ENCODE data around the gene ACSS3. TPM values are rescaled to one million over a fixed set of nuclear protein-coding genes. Genes with fewer than 3 reads are reported as not detected.
A peak's percentile ranks its signal among the peaks of the same experiment; 100 is the strongest.

ACSS3 gene
- total RNA-seq, 1 donor from 2014 or later = 15.7 TPM

GRCh38 chr12:81257947-81258551 is 180.2 kb downstream of the ACSS3 start:
- no peak for DNase-seq (ENCODE audit: low read depth, low spot score)
- no peak overlapping the region for H3K4me3 Mint-ChIP-seq
- peak; percentile 77 for TF ChIP-seq CTCF (conservative IDR thresholded peaks at IDR 0.05)
- H3K27me3 Mint-ChIP-seq (ENCODE audit: low read depth) = no peaks in the 10 kb centered on the region
- no peak overlapping the region for H3K27ac Mint-ChIP-seq (ENCODE audit: unreplicated experiment)
- H3K9me3 Mint-ChIP-seq = no peaks in the 10 kb centered on the region
- no peaks in the 10 kb centered on the region for H3K4me1 Mint-ChIP-seq
- no peaks in the 10 kb centered on the region for H3K36me3 Mint-ChIP-seq (ENCODE audit: low read depth)

GRCh38 chr12:81259360-81259759 is 181.5 kb downstream of the ACSS3 start:
- no peak for DNase-seq (ENCODE audit: low read depth, low spot score)
- H3K27me3 Mint-ChIP-seq (ENCODE audit: low read depth) = no peaks in the 10 kb centered on the region
- H3K9me3 Mint-ChIP-seq = no peaks in the 10 kb centered on the region
- TF ChIP-seq CTCF (conservative IDR thresholded peaks at IDR 0.05) = no peak
- H3K27ac Mint-ChIP-seq (ENCODE audit: unreplicated experiment) = no peak overlapping the region
- no peaks in the 10 kb centered on the region for H3K4me1 Mint-ChIP-seq
- no peaks in the 10 kb centered on the region for H3K36me3 Mint-ChIP-seq (ENCODE audit: low read depth)
- no peak overlapping the region for H3K4me3 Mint-ChIP-seq

GRCh38 chr12:81261508-81262207 is 183.8 kb downstream of the ACSS3 start:
- Mint-ChIP-seq H3K4me1 (no peaks in the 10 kb centered on the region), H3K27ac (ENCODE audit: unreplicated experiment) (no peak overlapping the region), H3K27me3 (ENCODE audit: low read depth) (no peaks in the 10 kb centered on the region), H3K9me3 (no peaks in the 10 kb centered on the region), H3K4me3 (no peak overlapping the region), H3K36me3 (ENCODE audit: low read depth) (no peaks in the 10 kb centered on the region)
- no peak for DNase-seq (ENCODE audit: low read depth, low spot score)
- TF ChIP-seq CTCF (conservative IDR thresholded peaks at IDR 0.05) = no peak

GRCh38 chr12:81263072-81263471 is 185.2 kb downstream of the ACSS3 start:
- Mint-ChIP-seq H3K9me3 (no peaks in the 10 kb centered on the region), H3K36me3 (ENCODE audit: low read depth) (no peaks in the 10 kb centered on the region), H3K4me1 (no peaks in the 10 kb centered on the region), H3K27me3 (ENCODE audit: low read depth) (no peaks in the 10 kb centered on the region), H3K4me3 (no peak overlapping the region), H3K27ac (ENCODE audit: unreplicated experiment) (no peak overlapping the region)
- no peak for DNase-seq (ENCODE audit: low read depth, low spot score)
- no peak for TF ChIP-seq CTCF (conservative IDR thresholded peaks at IDR 0.05)

GRCh38 chr12:81270385-81270784 is 192.5 kb downstream of the ACSS3 start:
- H3K36me3 Mint-ChIP-seq (ENCODE audit: low read depth) = no peaks in the 10 kb centered on the region
- no peak overlapping the region for H3K4me3 Mint-ChIP-seq
- H3K27ac Mint-ChIP-seq (ENCODE audit: unreplicated experiment) = no peak overlapping the region
- TF ChIP-seq CTCF (conservative IDR thresholded peaks at IDR 0.05) = no peak
- no peak for DNase-seq (ENCODE audit: low read depth, low spot score)
- no peaks in the 10 kb centered on the region for H3K27me3 Mint-ChIP-seq (ENCODE audit: low read depth)
- H3K9me3 Mint-ChIP-seq = no peaks in the 10 kb centered on the region
- H3K4me1 Mint-ChIP-seq = no peaks in the 10 kb centered on the region

Measured in neural crest cell (in vitro differentiated cells).